ENCODE results near the gene SLFN12.
"Not testable (repeated sequence)": the region's sequence is repeated elsewhere in the genome, so short reads cannot be mapped to it uniquely, and the experiment has no call there.

SLFN12 gene

GRCh38 chr17:35432176-35433074, at the start of gene SLFN12:
SLFN12 (minus strand) TSS chr17:35432500; CDS start chr17:35423028, 9,472 bp downstream.
- DNase-seq (ENCODE audit: low read depth) = peak; percentile 24

GRCh38 chr17:35479271-35479670, 47.0 kb upstream of the SLFN12 start:
- DNase-seq (ENCODE audit: low read depth) = no peak

GRCh38 chr17:35477248-35477647, 44.9 kb upstream of the SLFN12 start:
- DNase-seq (ENCODE audit: low read depth) = no peak

- no peak for DNase-seq (ENCODE audit: low read depth)
Observed at GRCh38 chr17:35476283-35476820, 44.1 kb upstream of the SLFN12 start.

GRCh38 chr17:35468475-35468874, 36.2 kb upstream of the SLFN12 start:
- DNase-seq (ENCODE audit: low read depth) = no peak

- DNase-seq (ENCODE audit: low read depth) = no peak
Observed at GRCh38 chr17:35467824-35468223, 35.5 kb upstream of the SLFN12 start.

GRCh38 chr17:35460354-35460851, 28.1 kb upstream of the SLFN12 start:
- DNase-seq (ENCODE audit: low read depth) = peak; percentile 3

- DNase-seq (ENCODE audit: low read depth) = not testable (repeated sequence)
Observed at GRCh38 chr17:35454035-35454434, 21.7 kb upstream of the SLFN12 start.

GRCh38 chr17:35453171-35453570, 20.9 kb upstream of the SLFN12 start:
- no peak for DNase-seq (ENCODE audit: low read depth)

GRCh38 chr17:35449371-35449931, 17.2 kb upstream of the SLFN12 start:
- no peak for DNase-seq (ENCODE audit: low read depth)

- no peak for DNase-seq (ENCODE audit: low read depth)
Observed at GRCh38 chr17:35448899-35449227, 16.6 kb upstream of the SLFN12 start.

GRCh38 chr17:35448214-35448898, 16.1 kb upstream of the SLFN12 start, which contains the start of gene SLFN13:
SLFN13 (minus strand) TSS chr17:35448766; CDS start chr17:35445680, 3,086 bp downstream.
- DNase-seq (ENCODE audit: low read depth) = peak; percentile 76

GRCh38 chr17:35447499-35447898, 15.2 kb upstream of the SLFN12 start:
- DNase-seq (ENCODE audit: low read depth) = no peak

GRCh38 chr17:35438433-35438832, 6.1 kb upstream of the SLFN12 start:
- no peak for DNase-seq (ENCODE audit: low read depth)

- DNase-seq (ENCODE audit: low read depth) = peak; percentile 78
Observed at GRCh38 chr17:35433075-35433894, 985 bp upstream of the SLFN12 start.

GRCh38 chr17:35429702-35430101, 2.6 kb downstream of the SLFN12 start:
- DNase-seq (ENCODE audit: low read depth) = no peak

GRCh38 chr17:35428229-35428628, 4.1 kb downstream of the SLFN12 start:
- DNase-seq (ENCODE audit: low read depth) = no peak

GRCh38 chr17:35423761-35424160, 8.5 kb downstream of the SLFN12 start:
- DNase-seq (ENCODE audit: low read depth) = no peak

- DNase-seq (ENCODE audit: low read depth) = not testable (repeated sequence)
Observed at GRCh38 chr17:35421069-35421468, 11.2 kb downstream of the SLFN12 start.

- no peak for DNase-seq (ENCODE audit: low read depth)
Observed at GRCh38 chr17:35416659-35417058, 15.6 kb downstream of the SLFN12 start.

- not testable (repeated sequence) for DNase-seq (ENCODE audit: low read depth)
Observed at GRCh38 chr17:35414707-35415106, 17.6 kb downstream of the SLFN12 start.

All from stimulated activated CD4-positive, alpha-beta T cell treated with anti-CD3 and anti-CD28 coated beads, Interleukin-2, amount 100 ng/mL, for 4 hours (primary cell).